Spinal cord (tissue), 10 donors: ENCODE results near the gene SLC6A14. TPM values are rescaled to one million over a fixed set of nuclear protein-coding genes. Genes with fewer than 3 reads are reported as not detected.

Experiments used
- DNase-seq, 6 donors: peaks; one replicate each; pipeline versions ENCODE4 v3.0.0 to v3.0.0-alpha.2; 2013 to 2015; ENCODE audit warnings: low spot score in 6 of 6, low read depth in 4 of 6
- H3K27ac ChIP-seq: one replicate; pipeline ENCODE4 v1.5.1; 2013; ENCODE audit warnings: low read depth, low read length, control low read depth
- H3K27me3 ChIP-seq: one replicate; pipeline ENCODE4 v1.6.1; 2013; ENCODE audit warnings: low read length; ENCODE audit not compliant: control insufficient read depth, insufficient read depth
- H3K36me3 ChIP-seq: one replicate; pipeline ENCODE4 v1.6.1; 2013; ENCODE audit warnings: low read length; ENCODE audit not compliant: control insufficient read depth, insufficient read depth
- H3K4me1 ChIP-seq: one replicate; pipeline ENCODE4 v1.6.1; 2013; ENCODE audit warnings: low read length; ENCODE audit not compliant: control insufficient read depth, insufficient read depth
- H3K4me3 ChIP-seq: one replicate; pipeline ENCODE4 v1.5.1; 2013; ENCODE audit warnings: low read depth, low read length, control low read depth
- H3K9me3 ChIP-seq: one replicate; pipeline ENCODE4 v1.6.1; 2013; ENCODE audit warnings: low read length; ENCODE audit not compliant: control insufficient read depth, insufficient read depth
- WGBS: methylation state at CpG from one replicate; pipeline ENCODE4 v1.1.5; 2013; ENCODE audit warnings: missing lambda C conversion rate; ENCODE audit not compliant: insufficient coverage; 5-methylcytosine and 5-hydroxymethylcytosine counted together
- polyA plus RNA-seq, 2 donors: library from polyadenylated mRNA; unstranded; fragments of 120-200 nt; gene quantifications; one replicate each; pipeline ENCODE4 v1.2.1, GENCODE V29; 2013; ENCODE audit not compliant: insufficient read length in 2 of 2
- small RNA-seq: library from RNA; depleted of rRNA; stranded (forward); fragments of <200 nt; gene quantifications from one replicate; pipeline ENCODE3, GENCODE V24; 2014; ENCODE audit warnings: low replicate concordance
- total RNA-seq, 2 donors: library from RNA; depleted of rRNA in 1 of 2; stranded (reverse); fragments of 120-200 nt in 1 of 2; fragments of >200 nt in 1 of 2; gene quantifications; one replicate each; pipeline versions ENCODE4 v1.2.3 to v1.2.4, GENCODE V29; 2013 to 2014
- donor health status: healthy.

Gene SLC6A14
- total and polyA plus RNA-seq, 4 donors = 0.06 TPM; not detected in 3

- no CpG with 5 or more reads among the region's 2 CpGs for WGBS
- H3K4me3 ChIP-seq = no peak overlapping the region
- no peaks in the 10 kb centered on the region for H3K9me3 ChIP-seq
- no peaks in the 10 kb centered on the region for H3K4me1 ChIP-seq
- DNase-seq = no peak
- H3K36me3 ChIP-seq = no peaks in the 10 kb centered on the region
- H3K27ac ChIP-seq = no peak overlapping the region
- no peaks in the 10 kb centered on the region for H3K27me3 ChIP-seq
Measured at GRCh38 chrX:116449156-116449555, 12.8 kb downstream of the SLC6A14 start.

GRCh38 chrX:116462822-116463221 lies 26.4 kb downstream of the SLC6A14 start, which contains the start of gene CT83:
Gene CT83, minus strand, starts transcription at chrX:116462976. Its CDS starts 120 bp downstream, at chrX:116462856.
- Histone ChIP-seq H3K4me1 (no peaks in the 10 kb centered on the region), H3K27me3 (peaks cover 5% of the 10 kb centered on the region), H3K27ac (no peak within 1 kb of the TSS), H3K9me3 (no peaks in the 10 kb centered on the region), H3K4me3 (no peak within 1 kb of the TSS), H3K36me3 (no peaks in the 10 kb centered on the region)
- no peak for DNase-seq
- WGBS = 76% methylated on average over 16 of the region's 18 CpGs

- no peak overlapping the region for H3K4me3 ChIP-seq
- no CpG with 5 or more reads among the region's 2 CpGs for WGBS
- no peak for DNase-seq
- H3K4me1 ChIP-seq = no peaks in the 10 kb centered on the region
- H3K27ac ChIP-seq = no peak overlapping the region
- H3K27me3 ChIP-seq = no peaks in the 10 kb centered on the region
- H3K36me3 ChIP-seq = no peaks in the 10 kb centered on the region
- no peaks in the 10 kb centered on the region for H3K9me3 ChIP-seq
Measured at GRCh38 chrX:116480059-116480458, 43.7 kb downstream of the SLC6A14 start.

- Histone ChIP-seq H3K4me3 (no peak overlapping the region), H3K36me3 (no peaks in the 10 kb centered on the region), H3K27ac (no peak overlapping the region), H3K27me3 (no peaks in the 10 kb centered on the region), H3K4me1 (no peaks in the 10 kb centered on the region), H3K9me3 (no peaks in the 10 kb centered on the region)
- DNase-seq = peak in 2 of 6 donors; percentile 11 to 61
Measured at GRCh38 chrX:116490104-116490503, 53.7 kb downstream of the SLC6A14 start.

- no peaks in the 10 kb centered on the region for H3K27me3 ChIP-seq
- H3K27ac ChIP-seq = no peak overlapping the region
- H3K9me3 ChIP-seq = no peaks in the 10 kb centered on the region
- WGBS = no CpG with 5 or more reads among the region's 2 CpGs
- H3K4me1 ChIP-seq = no peaks in the 10 kb centered on the region
- no peak for DNase-seq
- H3K36me3 ChIP-seq = no peaks in the 10 kb centered on the region
- no peak overlapping the region for H3K4me3 ChIP-seq
Measured at GRCh38 chrX:116493271-116493670, 56.9 kb downstream of the SLC6A14 start.

- no peaks in the 10 kb centered on the region for H3K9me3 ChIP-seq
- H3K27me3 ChIP-seq = no peaks in the 10 kb centered on the region
- no peak for DNase-seq
- H3K36me3 ChIP-seq = no peaks in the 10 kb centered on the region
- no peak overlapping the region for H3K4me3 ChIP-seq
- no peaks in the 10 kb centered on the region for H3K4me1 ChIP-seq
- no peak overlapping the region for H3K27ac ChIP-seq
Measured at GRCh38 chrX:116499780-116500179, 63.4 kb downstream of the SLC6A14 start.

Small RNAs within 50 kb of the gene (small RNA-seq; reads per million reads assigned to genes)
- not detected for gene RNU6-154P

Other genes with a start within 250 kb of the SLC6A14 start
- gene CT83, start 26.4 kb downstream of the SLC6A14 start, total RNA-seq = not detected
- not detected for gene CT83, start 26.4 kb downstream of the SLC6A14 start, polyA plus RNA-seq